Spinal cord (tissue), 10 donors: ENCODE data around the gene SLC4A4. TPM values are rescaled to one million over a fixed set of nuclear protein-coding genes. Genes with fewer than 3 reads are reported as not detected.
A peak's percentile ranks its signal among the peaks of the same experiment; 100 is the strongest.

Experiments
- DNase-seq, 6 donors: peaks; one replicate each; pipeline versions ENCODE4 v3.0.0 to v3.0.0-alpha.2; 2013 to 2015; ENCODE audit warnings: low spot score in 6 of 6, low read depth in 4 of 6
- H3K27ac ChIP-seq: one replicate; pipeline ENCODE4 v1.5.1; 2013; ENCODE audit warnings: low read depth, low read length, control low read depth
- H3K27me3 ChIP-seq: one replicate; pipeline ENCODE4 v1.6.1; 2013; ENCODE audit warnings: low read length; ENCODE audit not compliant: control insufficient read depth, insufficient read depth
- H3K36me3 ChIP-seq: one replicate; pipeline ENCODE4 v1.6.1; 2013; ENCODE audit warnings: low read length; ENCODE audit not compliant: control insufficient read depth, insufficient read depth
- H3K4me1 ChIP-seq: one replicate; pipeline ENCODE4 v1.6.1; 2013; ENCODE audit warnings: low read length; ENCODE audit not compliant: control insufficient read depth, insufficient read depth
- H3K4me3 ChIP-seq: one replicate; pipeline ENCODE4 v1.5.1; 2013; ENCODE audit warnings: low read depth, low read length, control low read depth
- H3K9me3 ChIP-seq: one replicate; pipeline ENCODE4 v1.6.1; 2013; ENCODE audit warnings: low read length; ENCODE audit not compliant: control insufficient read depth, insufficient read depth
- WGBS: methylation state at CpG from one replicate; pipeline ENCODE4 v1.1.5; 2013; ENCODE audit warnings: missing lambda C conversion rate; ENCODE audit not compliant: insufficient coverage; 5-methylcytosine and 5-hydroxymethylcytosine counted together
- polyA plus RNA-seq, 2 donors: library from polyadenylated mRNA; unstranded; fragments of 120-200 nt; gene quantifications; one replicate each; pipeline ENCODE4 v1.2.1, GENCODE V29; 2013; ENCODE audit not compliant: insufficient read length in 2 of 2
- total RNA-seq, 2 donors: library from RNA; depleted of rRNA in 1 of 2; stranded (reverse); fragments of 120-200 nt in 1 of 2; fragments of >200 nt in 1 of 2; gene quantifications; one replicate each; pipeline versions ENCODE4 v1.2.3 to v1.2.4, GENCODE V29; 2013 to 2014
- donor health status: healthy.

The SLC4A4 gene
- total and polyA plus RNA-seq, 4 donors: 67.2 to 111 (median 106) TPM

GRCh38 chr4:71587995-71588394 is 249.2 kb downstream of the SLC4A4 start:
- no peaks in the 10 kb centered on the region for H3K27me3 ChIP-seq
- no peaks in the 10 kb centered on the region for H3K9me3 ChIP-seq
- no peak overlapping the region for H3K4me3 ChIP-seq
- no peak for DNase-seq
- no peaks in the 10 kb centered on the region for H3K4me1 ChIP-seq
- WGBS: no CpG with 5 or more reads among the region's 1 CpG
- H3K36me3 ChIP-seq: no peaks in the 10 kb centered on the region
- H3K27ac ChIP-seq: no peak overlapping the region

DNA sequence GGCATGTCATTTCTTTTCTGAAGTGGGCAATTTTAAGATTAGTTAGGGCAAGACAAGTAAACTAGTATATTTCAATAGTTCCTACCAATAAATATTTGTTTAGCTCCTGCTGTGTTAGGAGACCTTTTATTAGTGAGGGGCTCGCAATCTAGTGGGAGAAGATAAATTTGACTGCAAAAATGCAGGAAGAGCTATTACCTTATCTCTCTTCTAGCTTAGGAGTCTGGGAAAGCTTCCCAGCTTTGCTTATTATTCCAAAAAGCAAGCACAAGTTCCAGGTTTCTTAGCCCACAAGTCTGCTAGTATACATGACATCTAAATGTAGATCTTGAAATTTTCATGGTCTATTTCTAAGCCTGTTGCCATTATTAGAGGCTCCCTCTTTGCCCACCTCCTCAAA is 254.0 kb downstream of the SLC4A4 start:
- H3K9me3 ChIP-seq: no peaks in the 10 kb centered on the region
- WGBS: no CpG with 5 or more reads among the region's 1 CpG

GRCh38 chr4:71593311-71593710 is 254.5 kb downstream of the SLC4A4 start:
- Histone ChIP-seq H3K36me3 (no peaks in the 10 kb centered on the region), H3K27me3 (no peaks in the 10 kb centered on the region), H3K4me1 (no peaks in the 10 kb centered on the region), H3K9me3 (no peaks in the 10 kb centered on the region), H3K4me3 (no peak overlapping the region), H3K27ac (no peak overlapping the region)
- DNase-seq: no peak

More for the DNA sequence above, 254.0 kb downstream of the SLC4A4 start:
- Histone ChIP-seq H3K27me3 (no peaks in the 10 kb centered on the region), H3K36me3 (no peaks in the 10 kb centered on the region), H3K27ac (no peak overlapping the region), H3K4me1 (no peaks in the 10 kb centered on the region), H3K4me3 (no peak overlapping the region)
- peak in 1 of 6 donors; percentile 4 for DNase-seq

DNA sequence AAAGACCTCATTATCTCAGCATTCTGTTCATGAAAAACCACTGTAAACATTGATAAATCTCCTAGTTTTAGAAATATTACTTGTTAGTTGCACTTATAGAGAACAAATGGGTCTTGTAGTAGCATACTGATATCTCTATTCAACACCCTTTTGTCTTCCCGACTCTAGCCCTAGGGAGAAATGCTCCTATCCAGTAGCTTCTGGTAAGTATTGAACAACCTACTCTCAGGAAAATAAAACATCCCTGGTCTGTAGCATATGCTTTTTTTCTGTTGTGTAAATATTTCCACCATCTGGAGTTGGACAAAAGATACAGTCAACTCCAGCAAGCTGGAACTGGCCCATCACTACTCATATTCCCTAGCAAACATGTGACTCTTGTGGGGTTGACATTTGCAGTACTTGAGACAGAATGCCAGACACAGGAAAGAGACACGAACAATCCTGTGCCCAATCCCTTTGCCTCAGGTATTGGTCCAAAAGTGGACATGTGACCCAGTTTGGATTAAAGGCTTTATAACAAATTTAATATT is 256.8 kb downstream of the SLC4A4 start:
- Histone ChIP-seq H3K4me3 (no peak overlapping the region), H3K36me3 (no peaks in the 10 kb centered on the region), H3K27ac (no peak overlapping the region), H3K27me3 (no peaks in the 10 kb centered on the region), H3K9me3 (no peaks in the 10 kb centered on the region), H3K4me1 (no peaks in the 10 kb centered on the region)
- WGBS: no CpG with 5 or more reads among the region's 2 CpGs
- peak in 1 of 6 donors; percentile 3 for DNase-seq

GRCh38 chr4:71599578-71599977 is 260.8 kb downstream of the SLC4A4 start:
- no peaks in the 10 kb centered on the region for H3K27me3 ChIP-seq
- H3K27ac ChIP-seq: no peak overlapping the region
- H3K4me3 ChIP-seq: no peak overlapping the region
- DNase-seq: no peak
- no peaks in the 10 kb centered on the region for H3K9me3 ChIP-seq
- no CpG with 5 or more reads among the region's 3 CpGs for WGBS
- no peaks in the 10 kb centered on the region for H3K4me1 ChIP-seq
- H3K36me3 ChIP-seq: no peaks in the 10 kb centered on the region

- H3K9me3 ChIP-seq: no peaks in the 10 kb centered on the region
- no peaks in the 10 kb centered on the region for H3K36me3 ChIP-seq
- H3K4me1 ChIP-seq: no peaks in the 10 kb centered on the region
- no peaks in the 10 kb centered on the region for H3K27me3 ChIP-seq
- no peak for DNase-seq
- 91% methylated on average over 3 of the region's 6 CpGs for WGBS
- no peak overlapping the region for H3K4me3 ChIP-seq
- H3K27ac ChIP-seq: no peak overlapping the region
Observed at GRCh38 chr4:71602289-71602900, 263.6 kb downstream of the SLC4A4 start.

- 83% methylated on average over 4 of the region's 5 CpGs for WGBS
- Histone ChIP-seq H3K4me1 (no peaks in the 10 kb centered on the region), H3K27me3 (no peaks in the 10 kb centered on the region), H3K9me3 (no peaks in the 10 kb centered on the region), H3K4me3 (no peak overlapping the region), H3K27ac (no peak overlapping the region), H3K36me3 (no peaks in the 10 kb centered on the region)
- DNase-seq: no peak
Observed at GRCh38 chr4:71604785-71605184, 266.0 kb downstream of the SLC4A4 start.

GRCh38 chr4:71607109-71607508 is 268.3 kb downstream of the SLC4A4 start:
- H3K9me3 ChIP-seq: no peaks in the 10 kb centered on the region
- H3K27me3 ChIP-seq: no peaks in the 10 kb centered on the region
- no peak overlapping the region for H3K4me3 ChIP-seq
- no peak overlapping the region for H3K27ac ChIP-seq
- DNase-seq: no peak
- WGBS: 97% methylated on average over 2 of the region's 5 CpGs
- H3K4me1 ChIP-seq: no peaks in the 10 kb centered on the region
- no peaks in the 10 kb centered on the region for H3K36me3 ChIP-seq

- no peak overlapping the region for H3K27ac ChIP-seq
- WGBS: 100% methylated on average over 1 of the region's 3 CpGs
- H3K4me1 ChIP-seq: no peaks in the 10 kb centered on the region
- DNase-seq: no peak
- H3K4me3 ChIP-seq: no peak overlapping the region
- no peaks in the 10 kb centered on the region for H3K27me3 ChIP-seq
- H3K9me3 ChIP-seq: no peaks in the 10 kb centered on the region
- no peaks in the 10 kb centered on the region for H3K36me3 ChIP-seq
Observed at GRCh38 chr4:71607780-71608677, 269.2 kb downstream of the SLC4A4 start.

- Histone ChIP-seq H3K36me3 (no peaks in the 10 kb centered on the region), H3K4me3 (no peak overlapping the region), H3K9me3 (no peaks in the 10 kb centered on the region), H3K4me1 (no peaks in the 10 kb centered on the region), H3K27ac (no peak overlapping the region), H3K27me3 (no peaks in the 10 kb centered on the region)
- no CpG with 5 or more reads among the region's 2 CpGs for WGBS
- no peak for DNase-seq
Observed at GRCh38 chr4:71608678-71609071, 269.9 kb downstream of the SLC4A4 start.
